DND-41 (cell line): ENCODE results near the gene THY1.

ENCODE experiments used
- ATAC-seq: fragments of 200-7000 bp; cut with Tn5 transposase; 3 replicates; pipeline ENCODE4 v1.9.1; 2021; ENCODE audit warnings: low read depth; ENCODE audit not compliant: insufficient read depth
- DNase-seq: peaks from one replicate; pipeline ENCODE4 v3.0.0-alpha.2; 2020
- H2AFZ ChIP-seq: 2 replicates; pipeline ENCODE4 v1.6.0; 2012; ENCODE audit warnings: low read depth, low read length
- H3K27ac ChIP-seq: 2 replicates; pipeline ENCODE4 v1.5.1; 2012; ENCODE audit warnings: low read length, inconsistent platforms
- H3K27me3 ChIP-seq: fragments of 200-600 bp; sonication (generic); 2 replicates; pipeline ENCODE4 v1.6.0; 2012; ENCODE audit warnings: low read length, mild to moderate bottlenecking, inconsistent platforms; ENCODE audit not compliant: insufficient read depth, poor library complexity
- H3K36me3 ChIP-seq: 2 replicates; pipeline ENCODE4 v1.5.1; 2012; ENCODE audit warnings: low read length, inconsistent platforms; ENCODE audit not compliant: insufficient read depth
- H3K4me1 ChIP-seq: 2 replicates; pipeline ENCODE4 v1.5.1; 2012; ENCODE audit warnings: mild to moderate bottlenecking, low read length; ENCODE audit not compliant: insufficient read depth
- H3K4me2 ChIP-seq: 2 replicates; pipeline ENCODE4 v1.6.0; 2012; ENCODE audit warnings: mild to moderate bottlenecking, moderate library complexity, low read length, inconsistent platforms; ENCODE audit not compliant: insufficient read depth
- H3K4me3 ChIP-seq, 2 experiments: fragments of 200-600 bp in 1 of 2; shearing (Covaris generic) in 1 of 2; 2 replicates each; pipeline ENCODE4 v1.5.1; 2012 to 2016; ENCODE audit warnings: inconsistent platforms in 2 of 2, low read length in 2 of 2, mild to moderate bottlenecking in 2 of 2, low read depth in 1 of 2, moderate library complexity in 1 of 2
- H3K79me2 ChIP-seq: 2 replicates; pipeline ENCODE4 v1.6.0; 2012; ENCODE audit warnings: low read length, inconsistent platforms; ENCODE audit not compliant: insufficient read depth
- H3K9ac ChIP-seq: 2 replicates; pipeline ENCODE4 v1.6.0; 2012; ENCODE audit warnings: low read depth, mild to moderate bottlenecking, inconsistent platforms, low read length, moderate library complexity
- H3K9me3 ChIP-seq: 2 replicates; pipeline ENCODE4 v1.5.1; 2012; ENCODE audit warnings: low read length, moderate library complexity, mild to moderate bottlenecking, inconsistent platforms; ENCODE audit not compliant: insufficient read depth, severe bottlenecking
- H4K20me1 ChIP-seq: 2 replicates; pipeline ENCODE4 v1.6.0; 2012; ENCODE audit warnings: low read length; ENCODE audit not compliant: insufficient read depth
- CTCF ChIP-seq: IDR thresholded peaks from 2 replicates; pipeline ENCODE4 v1.5.1; 2012; ENCODE audit warnings: borderline replicate concordance, low read length, moderate library complexity, mild to moderate bottlenecking; ENCODE audit not compliant: poor library complexity, severe bottlenecking; ENCODE audit errors: extremely low read depth
- EZH2 ChIP-seq: IDR thresholded peaks from 3 replicates; pipeline ENCODE4 v1.6.1; 2012; ENCODE audit warnings: borderline replicate concordance, low read depth, mild to moderate bottlenecking, moderate library complexity, low read length, inconsistent platforms; ENCODE audit not compliant: severe bottlenecking

Gene THY1

GRCh38 chr11:119367661-119368120, 55.3 kb downstream of the THY1 start:
- no peak for TF ChIP-seq EZH2
- TF ChIP-seq CTCF = no peak
- H3K4me1 ChIP-seq = no peaks in the 10 kb centered on the region
- H3K79me2 ChIP-seq = no peaks in the 10 kb centered on the region
- H4K20me1 ChIP-seq = no peaks in the 10 kb centered on the region
- H3K27ac ChIP-seq = no peak overlapping the region
- no peak overlapping the region for H3K4me2 ChIP-seq
- no peak overlapping the region for H3K4me3 ChIP-seq
- H3K9me3 ChIP-seq = no peaks in the 10 kb centered on the region
- no peak overlapping the region for H2AFZ ChIP-seq
- H3K36me3 ChIP-seq = no peaks in the 10 kb centered on the region
- DNase-seq (no peak), ATAC-seq (no peak)
- H3K9ac ChIP-seq = no peak overlapping the region
- H3K27me3 ChIP-seq = peaks cover 24% of the 10 kb centered on the region
